Thoracic aorta (tissue), 2 donors: ENCODE measurements around the gene DCAF4. TPM values are rescaled to one million over a fixed set of nuclear protein-coding genes. Genes with fewer than 3 reads are reported as not detected.

ENCODE experiments used
- ATAC-seq: fragments of 150-250 bp; one replicate; pipeline ENCODE4 v1.8.0; 2017; ENCODE audit warnings: low read depth; ENCODE audit not compliant: insufficient number of reproducible peaks, low FRiP score
- DNase-seq: peaks from one replicate; pipeline ENCODE4 v3.0.0-alpha.2; 2020; ENCODE audit warnings: low spot score
- H3K27ac ChIP-seq, 2 donors: fragments of 200-600 bp; sonication (generic); 1 replicate in 1 of 2; 2 replicates in 1 of 2; pipeline ENCODE4 v1.5.1; 2016; ENCODE audit warnings: mild to moderate bottlenecking in 2 of 2, moderate library complexity in 2 of 2
- H3K27me3 ChIP-seq: fragments of 200-600 bp; sonication (generic); replicated peaks from 2 replicates; pipeline ENCODE4 v1.6.0; 2016; ENCODE audit warnings: mild to moderate bottlenecking; ENCODE audit not compliant: insufficient read depth
- H3K36me3 ChIP-seq: fragments of 200-600 bp; sonication (generic); one replicate; pipeline ENCODE4 v1.5.1; 2016
- H3K4me1 ChIP-seq, 2 donors: fragments of 200-600 bp; sonication (generic); 1 replicate in 1 of 2; 2 replicates in 1 of 2; pipeline versions ENCODE4 v1.5.1 to v1.6.0; 2016; ENCODE audit warnings: low read depth in 2 of 2, mild to moderate bottlenecking in 1 of 2; ENCODE audit not compliant: control insufficient read depth in 1 of 2
- H3K4me3 ChIP-seq: fragments of 200-600 bp; sonication (generic); 2 replicates; pipeline ENCODE4 v1.5.1; 2016; ENCODE audit warnings: mild to moderate bottlenecking
- H3K9me3 ChIP-seq: fragments of 200-600 bp; sonication (generic); 2 replicates; pipeline ENCODE4 v1.5.1; 2016
- CTCF ChIP-seq: fragments of 200-600 bp; sonication (generic); IDR thresholded peaks from one replicate; pipeline ENCODE4 v1.5.1; 2019; ENCODE audit warnings: antibody characterized with exemption
- total RNA-seq, 2 donors: library from RNA; depleted of rRNA; stranded (reverse); fragments of >200 nt; gene quantifications; one replicate each; pipeline versions ENCODE4 v1.1.0 to v1.2.3, GENCODE V29; 2016

DCAF4 gene
- total RNA-seq, 2 donors from 2014 or later, result 13.1 to 65.5 TPM

- TF ChIP-seq CTCF, result no peak
- Histone ChIP-seq H3K4me3 (peak overlapping the region; percentile 73), H3K27ac (peak overlapping the region in 1 of 2 donors; percentile 69), H3K4me1 (peaks cover 10 to 36% of the 10 kb centered on the region in 2 donors), H3K27me3 (no peaks in the 10 kb centered on the region), H3K9me3 (no peaks in the 10 kb centered on the region), H3K36me3 (no peaks in the 10 kb centered on the region)
- ATAC-seq, result no peak
- no peak for DNase-seq
These were observed 32.0 kb upstream of the DCAF4 start for GRCh38 chr14:72894323-72894622.

DNA sequence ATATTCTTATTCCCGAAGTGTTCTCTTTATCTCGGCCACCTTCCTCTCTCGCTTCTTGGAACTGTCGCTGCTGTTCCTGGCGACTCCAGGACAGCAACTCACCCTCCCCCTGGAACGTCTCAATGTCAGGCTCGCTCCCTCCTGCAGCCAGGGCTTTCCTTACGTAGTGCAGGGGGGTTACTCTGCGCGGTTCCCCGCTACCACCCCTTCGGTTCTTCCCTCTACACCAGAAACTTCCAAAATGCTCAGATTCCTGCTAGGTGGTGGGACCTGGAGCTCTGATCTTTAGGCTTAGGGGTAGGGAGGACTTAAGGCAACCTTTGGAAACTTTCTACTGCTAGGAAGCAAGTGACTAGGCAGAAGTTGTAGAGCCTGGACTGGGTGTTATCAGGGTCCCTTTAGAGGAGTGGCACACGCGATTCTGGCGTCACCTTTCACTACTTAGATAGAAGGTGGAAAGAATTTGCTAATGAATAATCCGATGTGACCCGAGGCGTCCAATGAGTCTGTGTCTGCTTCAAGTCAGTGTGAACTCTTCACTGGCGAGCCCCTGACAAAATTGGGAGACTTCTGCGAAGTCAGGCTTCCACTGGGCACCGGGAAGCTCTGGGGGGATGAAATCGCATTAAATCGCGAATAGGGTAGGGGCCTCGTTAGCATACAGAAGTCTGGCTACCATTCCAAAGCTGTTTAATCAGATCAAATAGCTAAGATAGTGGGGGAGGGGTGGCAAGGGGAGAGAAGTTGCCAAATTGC, 31.5 kb upstream of the DCAF4 start:
- Histone ChIP-seq H3K27ac (peak overlapping the region in 1 of 2 donors; percentile 69), H3K27me3 (no peaks in the 10 kb centered on the region)
- no peak for ATAC-seq

DNA sequence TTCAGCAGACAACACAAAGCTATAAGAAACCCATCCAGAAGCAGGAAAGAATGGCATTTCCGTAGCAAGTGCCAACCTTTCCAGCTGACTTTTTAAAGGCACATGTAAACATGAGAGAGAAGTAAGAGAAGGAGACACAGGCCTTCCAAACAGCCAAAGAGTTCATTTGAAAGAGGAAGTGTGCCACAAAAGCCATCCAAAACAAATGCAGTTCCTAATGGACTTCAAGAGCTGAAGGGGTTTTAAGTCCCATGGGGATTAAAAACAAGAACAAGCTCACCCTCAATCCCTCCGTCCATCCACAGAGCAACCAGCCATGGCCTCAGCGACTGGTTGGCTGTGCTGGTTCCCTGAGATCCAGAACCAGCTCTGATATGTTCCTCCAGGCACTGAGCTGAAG, 27.8 kb upstream of the DCAF4 start:
- DNase-seq (no peak), ATAC-seq (no peak)
- Histone ChIP-seq H3K27ac (peak overlapping the region in 1 of 2 donors; percentile 52), H3K4me1 (peaks cover 3 to 22% of the 10 kb centered on the region in 2 donors), H3K9me3 (no peaks in the 10 kb centered on the region), H3K27me3 (no peaks in the 10 kb centered on the region), H3K36me3 (no peaks in the 10 kb centered on the region), H3K4me3 (no peak overlapping the region)
- TF ChIP-seq CTCF, result no peak

More for the DNA sequence above, 31.5 kb upstream of the DCAF4 start:
- Histone ChIP-seq H3K4me1 (peaks cover 10 to 36% of the 10 kb centered on the region in 2 donors), H3K4me3 (peak overlapping the region; percentile 73), H3K9me3 (no peaks in the 10 kb centered on the region), H3K36me3 (no peaks in the 10 kb centered on the region)
- no peak for DNase-seq
- no peak for TF ChIP-seq CTCF

DNA sequence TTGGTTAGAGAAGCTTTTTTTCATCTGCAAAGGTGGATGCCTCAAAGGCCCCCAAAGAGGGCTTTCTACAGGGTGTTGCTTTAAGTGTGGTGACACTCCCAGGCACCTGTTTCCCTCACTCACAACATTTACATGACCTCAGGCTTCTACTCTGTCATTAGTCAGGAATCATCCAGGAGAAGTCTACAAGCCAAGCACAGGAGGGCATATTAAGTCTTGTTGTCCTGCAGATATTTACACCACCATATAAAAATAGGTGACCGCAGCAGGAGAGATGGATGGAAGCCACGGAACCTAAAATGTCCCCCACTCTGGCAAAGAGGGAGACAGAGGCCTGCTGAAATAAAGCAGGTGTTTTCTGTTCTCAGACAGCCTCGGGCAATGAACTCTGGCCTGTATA, 24.9 kb upstream of the DCAF4 start:
- Histone ChIP-seq H3K27ac (no peak overlapping the region), H3K9me3 (no peaks in the 10 kb centered on the region), H3K27me3 (no peaks in the 10 kb centered on the region), H3K4me1 (peaks cover 3 to 32% of the 10 kb centered on the region in 2 donors), H3K4me3 (no peak overlapping the region), H3K36me3 (no peaks in the 10 kb centered on the region)
- no peak for TF ChIP-seq CTCF
- no peak for DNase-seq
- ATAC-seq, result no peak

GRCh38 chr14:72902801-72903530, 23.3 kb upstream of the DCAF4 start:
- H3K4me1 ChIP-seq, result peaks cover 14 to 47% of the 10 kb centered on the region in 2 donors
- H3K27me3 ChIP-seq, result no peaks in the 10 kb centered on the region
- no peak overlapping the region for H3K27ac ChIP-seq
- TF ChIP-seq CTCF, result no peak
- no peak overlapping the region for H3K4me3 ChIP-seq
- DNase-seq (no peak), ATAC-seq (no peak)
- no peaks in the 10 kb centered on the region for H3K9me3 ChIP-seq
- no peaks in the 10 kb centered on the region for H3K36me3 ChIP-seq
